Measurements from ENCODE around the gene RCAN2.

RCAN2 gene

GRCh38 chr6:46216879-46217278, 274.4 kb downstream of the RCAN2 start:
- H3K27me3 ChIP-seq (ENCODE audit: control insufficient read depth, insufficient read depth, low read length): no peaks in the 10 kb centered on the region
- H3K36me3 ChIP-seq (ENCODE audit: control insufficient read depth, insufficient read depth, low read length): no peaks in the 10 kb centered on the region
- no peak overlapping the region for H3K9ac ChIP-seq (ENCODE audit: low read length)
- no peaks in the 10 kb centered on the region for H3K4me1 ChIP-seq (ENCODE audit: control insufficient read depth, insufficient read depth, low read length)
- H3K27ac ChIP-seq (ENCODE audit: low read depth, low read length): no peak overlapping the region
- H3K4me3 ChIP-seq (ENCODE audit: low read length): no peak overlapping the region

- H3K4me1 ChIP-seq (ENCODE audit: control insufficient read depth, insufficient read depth, low read length): no peaks in the 10 kb centered on the region
- no peaks in the 10 kb centered on the region for H3K27me3 ChIP-seq (ENCODE audit: control insufficient read depth, insufficient read depth, low read length)
- no peaks in the 10 kb centered on the region for H3K36me3 ChIP-seq (ENCODE audit: control insufficient read depth, insufficient read depth, low read length)
- H3K4me3 ChIP-seq (ENCODE audit: low read length): no peak overlapping the region
- H3K9ac ChIP-seq (ENCODE audit: low read length): no peak overlapping the region
- no peak overlapping the region for H3K27ac ChIP-seq (ENCODE audit: low read depth, low read length)
Observed at GRCh38 chr6:46215777-46216176, 275.5 kb downstream of the RCAN2 start.

GRCh38 chr6:46215213-46215612, 276.0 kb downstream of the RCAN2 start:
- Histone ChIP-seq H3K4me3 (ENCODE audit: low read length) (no peak overlapping the region), H3K4me1 (ENCODE audit: control insufficient read depth, insufficient read depth, low read length) (no peaks in the 10 kb centered on the region), H3K27ac (ENCODE audit: low read depth, low read length) (no peak overlapping the region), H3K9ac (ENCODE audit: low read length) (no peak overlapping the region), H3K36me3 (ENCODE audit: control insufficient read depth, insufficient read depth, low read length) (no peaks in the 10 kb centered on the region), H3K27me3 (ENCODE audit: control insufficient read depth, insufficient read depth, low read length) (no peaks in the 10 kb centered on the region)

- Histone ChIP-seq H3K27ac (ENCODE audit: low read depth, low read length) (no peak overlapping the region), H3K4me1 (ENCODE audit: control insufficient read depth, insufficient read depth, low read length) (no peaks in the 10 kb centered on the region)
Observed at GRCh38 chr6:46211917-46212316, 279.3 kb downstream of the RCAN2 start.

GRCh38 chr6:46210294-46210693, 281.0 kb downstream of the RCAN2 start:
- Histone ChIP-seq H3K36me3 (ENCODE audit: control insufficient read depth, insufficient read depth, low read length) (no peaks in the 10 kb centered on the region), H3K4me3 (ENCODE audit: low read length) (no peak overlapping the region), H3K27me3 (ENCODE audit: control insufficient read depth, insufficient read depth, low read length) (no peaks in the 10 kb centered on the region), H3K9ac (ENCODE audit: low read length) (no peak overlapping the region), H3K4me1 (ENCODE audit: control insufficient read depth, insufficient read depth, low read length) (no peaks in the 10 kb centered on the region), H3K27ac (ENCODE audit: low read depth, low read length) (no peak overlapping the region)

More at GRCh38 chr6:46211917-46212316, 279.3 kb downstream of the RCAN2 start:
- Histone ChIP-seq H3K36me3 (ENCODE audit: control insufficient read depth, insufficient read depth, low read length) (no peaks in the 10 kb centered on the region), H3K9ac (ENCODE audit: low read length) (no peak overlapping the region), H3K27me3 (ENCODE audit: control insufficient read depth, insufficient read depth, low read length) (no peaks in the 10 kb centered on the region), H3K4me3 (ENCODE audit: low read length) (no peak overlapping the region)

GRCh38 chr6:46208303-46208702, 282.9 kb downstream of the RCAN2 start:
- Histone ChIP-seq H3K4me3 (ENCODE audit: low read length) (no peak overlapping the region), H3K36me3 (ENCODE audit: control insufficient read depth, insufficient read depth, low read length) (no peaks in the 10 kb centered on the region), H3K27ac (ENCODE audit: low read depth, low read length) (no peak overlapping the region), H3K4me1 (ENCODE audit: control insufficient read depth, insufficient read depth, low read length) (no peaks in the 10 kb centered on the region), H3K27me3 (ENCODE audit: control insufficient read depth, insufficient read depth, low read length) (no peaks in the 10 kb centered on the region), H3K9ac (ENCODE audit: low read length) (no peak overlapping the region)

GRCh38 chr6:46207174-46207573, 284.1 kb downstream of the RCAN2 start:
- Histone ChIP-seq H3K36me3 (ENCODE audit: control insufficient read depth, insufficient read depth, low read length) (no peaks in the 10 kb centered on the region), H3K9ac (ENCODE audit: low read length) (no peak overlapping the region)

GRCh38 chr6:46204880-46205650, 286.2 kb downstream of the RCAN2 start:
- no peaks in the 10 kb centered on the region for H3K36me3 ChIP-seq (ENCODE audit: control insufficient read depth, insufficient read depth, low read length)
- no peaks in the 10 kb centered on the region for H3K27me3 ChIP-seq (ENCODE audit: control insufficient read depth, insufficient read depth, low read length)
- no peak overlapping the region for H3K9ac ChIP-seq (ENCODE audit: low read length)
- no peak overlapping the region for H3K27ac ChIP-seq (ENCODE audit: low read depth, low read length)
- no peaks in the 10 kb centered on the region for H3K4me1 ChIP-seq (ENCODE audit: control insufficient read depth, insufficient read depth, low read length)
- no peak overlapping the region for H3K4me3 ChIP-seq (ENCODE audit: low read length)

More at GRCh38 chr6:46207174-46207573, 284.1 kb downstream of the RCAN2 start:
- H3K27me3 ChIP-seq (ENCODE audit: control insufficient read depth, insufficient read depth, low read length): no peaks in the 10 kb centered on the region
- no peak overlapping the region for H3K27ac ChIP-seq (ENCODE audit: low read depth, low read length)
- H3K4me1 ChIP-seq (ENCODE audit: control insufficient read depth, insufficient read depth, low read length): no peaks in the 10 kb centered on the region
- no peak overlapping the region for H3K4me3 ChIP-seq (ENCODE audit: low read length)

- no peaks in the 10 kb centered on the region for H3K4me1 ChIP-seq (ENCODE audit: control insufficient read depth, insufficient read depth, low read length)
- H3K36me3 ChIP-seq (ENCODE audit: control insufficient read depth, insufficient read depth, low read length): no peaks in the 10 kb centered on the region
- H3K4me3 ChIP-seq (ENCODE audit: low read length): no peak overlapping the region
- no peaks in the 10 kb centered on the region for H3K27me3 ChIP-seq (ENCODE audit: control insufficient read depth, insufficient read depth, low read length)
- no peak overlapping the region for H3K27ac ChIP-seq (ENCODE audit: low read depth, low read length)
- no peak overlapping the region for H3K9ac ChIP-seq (ENCODE audit: low read length)
Observed at GRCh38 chr6:46203391-46204177, 287.7 kb downstream of the RCAN2 start.

GRCh38 chr6:46201702-46202101, 289.5 kb downstream of the RCAN2 start:
- no peak overlapping the region for H3K27ac ChIP-seq (ENCODE audit: low read depth, low read length)
- H3K36me3 ChIP-seq (ENCODE audit: control insufficient read depth, insufficient read depth, low read length): no peaks in the 10 kb centered on the region
- no peak overlapping the region for H3K9ac ChIP-seq (ENCODE audit: low read length)
- H3K4me3 ChIP-seq (ENCODE audit: low read length): no peak overlapping the region
- H3K27me3 ChIP-seq (ENCODE audit: control insufficient read depth, insufficient read depth, low read length): no peaks in the 10 kb centered on the region
- H3K4me1 ChIP-seq (ENCODE audit: control insufficient read depth, insufficient read depth, low read length): no peaks in the 10 kb centered on the region

- H3K36me3 ChIP-seq (ENCODE audit: control insufficient read depth, insufficient read depth, low read length): no peaks in the 10 kb centered on the region
- no peaks in the 10 kb centered on the region for H3K27me3 ChIP-seq (ENCODE audit: control insufficient read depth, insufficient read depth, low read length)
- no peaks in the 10 kb centered on the region for H3K4me1 ChIP-seq (ENCODE audit: control insufficient read depth, insufficient read depth, low read length)
- H3K9ac ChIP-seq (ENCODE audit: low read length): no peak overlapping the region
- H3K27ac ChIP-seq (ENCODE audit: low read depth, low read length): no peak overlapping the region
- no peak overlapping the region for H3K4me3 ChIP-seq (ENCODE audit: low read length)
Observed at GRCh38 chr6:46199387-46199786, 291.9 kb downstream of the RCAN2 start.

GRCh38 chr6:46191961-46192360, 299.3 kb downstream of the RCAN2 start:
- Histone ChIP-seq H3K9ac (ENCODE audit: low read length) (no peak overlapping the region), H3K27ac (ENCODE audit: low read depth, low read length) (no peak overlapping the region), H3K36me3 (ENCODE audit: control insufficient read depth, insufficient read depth, low read length) (no peaks in the 10 kb centered on the region), H3K4me1 (ENCODE audit: control insufficient read depth, insufficient read depth, low read length) (no peaks in the 10 kb centered on the region), H3K4me3 (ENCODE audit: low read length) (no peak overlapping the region), H3K27me3 (ENCODE audit: control insufficient read depth, insufficient read depth, low read length) (no peaks in the 10 kb centered on the region)
